K562 (cell line): ENCODE data around the gene ELOVL1. TPM values are rescaled to one million over a fixed set of nuclear protein-coding genes. Genes with fewer than 3 reads are reported as not detected.

ENCODE experiments used
- CBFA2T2 ChIP-seq: fragments of 450-650 bp; conservative IDR thresholded peaks from 2 replicates; pipeline ENCODE4 v1.6.1; 2017; ENCODE audit warnings: mild to moderate bottlenecking
- CBX3 ChIP-seq, 2 experiments: IDR thresholded peaks; 1 replicate in 1 of 2; 2 replicates in 1 of 2; pipeline ENCODE4 v1.6.1; 2012; ENCODE audit warnings: inconsistent platforms in 2 of 2, low read length in 2 of 2, borderline replicate concordance in 1 of 2, control low read depth in 1 of 2
- CEBPG ChIP-seq, 3 experiments: fragments of 200-800 bp in 1 of 3; sonication (Bioruptor generic) in 1 of 3; sonication (generic) in 1 of 3; formaldehyde crosslinking in 1 of 3; IDR thresholded peaks in 2 of 3; conservative IDR thresholded peaks in 1 of 3; 2 replicates each; pipeline versions ENCODE4 v1.6.1 to v1.8.0; 2016 to 2022; ENCODE audit warnings: missing compliant biosample characterization in 2 of 3, missing genetic modification characterization in 2 of 3, mild to moderate bottlenecking in 1 of 3, missing genetic modification reagents in 1 of 3
- EHMT2 ChIP-seq: fragments of 450-650 bp; IDR thresholded peaks from 2 replicates; pipeline ENCODE4 v1.6.1; 2018; ENCODE audit warnings: antibody characterized with exemption
- ELF2 ChIP-seq: fragments of 250-450 bp; sonication (Bioruptor Pico); IDR thresholded peaks from 2 replicates; pipeline ENCODE4 v1.5.0; 2021; ENCODE audit warnings: mild to moderate bottlenecking
- EP400 ChIP-seq: fragments of 450-650 bp; IDR thresholded peaks from 2 replicates; pipeline ENCODE4 v1.6.1; 2017; ENCODE audit warnings: antibody characterized with exemption, mild to moderate bottlenecking, moderate library complexity
- FOXM1 ChIP-seq, 2 experiments: fragments of 450-650 bp in 1 of 2; sonication (generic) in 1 of 2; formaldehyde crosslinking in 1 of 2; IDR thresholded peaks; 2 replicates each; pipeline versions ENCODE4 v1.6.1 to v1.9.0; 2017 to 2022; ENCODE audit warnings: low read depth in 2 of 2, mild to moderate bottlenecking in 2 of 2, missing genetic modification reagents in 1 of 2, moderate library complexity in 1 of 2
- GABPB2 ChIP-seq: fragments of 250-450 bp; sonication (Bioruptor Pico); conservative IDR thresholded peaks from 2 replicates; pipeline ENCODE4 v1.5.1; 2021; ENCODE audit warnings: mild to moderate bottlenecking
- KAT8 ChIP-seq: fragments of 450-650 bp; IDR thresholded peaks from 2 replicates; pipeline ENCODE4 v1.6.1; 2016; ENCODE audit warnings: low read depth, mild to moderate bottlenecking
- KLF10 ChIP-seq: fragments of 250-450 bp; sonication (Bioruptor Pico); IDR thresholded peaks from 2 replicates; pipeline ENCODE4 v1.6.1; 2021; ENCODE audit warnings: matching md5 sums
- MYNN ChIP-seq, 2 experiments: sonication (generic); formaldehyde crosslinking in 1 of 2; IDR thresholded peaks; 2 replicates each; pipeline versions ENCODE4 v1.5.0 to v1.6.1; 2016 to 2020; ENCODE audit warnings: antibody characterized with exemption in 1 of 2, missing genetic modification reagents in 1 of 2
- NFIC ChIP-seq: fragments of 450-650 bp; IDR thresholded peaks from 2 replicates; pipeline ENCODE4 v1.6.1; 2017; ENCODE audit warnings: mild to moderate bottlenecking, inconsistent platforms
- RCOR1 ChIP-seq, 2 experiments: IDR thresholded peaks; 2 replicates each; pipeline ENCODE4 v1.6.1; 2012; ENCODE audit warnings: low read depth in 2 of 2, low read length in 2 of 2, borderline replicate concordance in 1 of 2, improper control_type of control experiment in 1 of 2
- SOX6 ChIP-seq: fragments of 450-650 bp; IDR thresholded peaks from 2 replicates; pipeline ENCODE4 v1.6.1; 2014; ENCODE audit warnings: mild to moderate bottlenecking
- TEAD1 ChIP-seq, 2 experiments: fragments of 450-650 bp in 1 of 2; sonication (generic) in 1 of 2; formaldehyde crosslinking; IDR thresholded peaks; 2 replicates each; pipeline versions ENCODE4 v1.4.0 to v1.8.0; 2020 to 2022; ENCODE audit warnings: mild to moderate bottlenecking in 2 of 2, missing genetic modification reagents in 1 of 2
- TRIM24 ChIP-seq, 2 experiments: fragments of 450-650 bp; IDR thresholded peaks; 2 replicates each; pipeline ENCODE4 v1.6.1; 2016
- polyA plus RNA-seq, 8 experiments: library from polyadenylated mRNA; depleted of rRNA in 4 of 8; stranded (reverse) in 5 of 8; unstranded in 3 of 8; fragments of >200 nt; fragmentation: Nextera tagmentation in 2 of 8; fragmentation: Illumina TruSeq in 1 of 8; extraction: Ambion mirVana in 2 of 8; extraction: Trizol in 1 of 8; gene quantifications; 2 replicates each; pipeline versions ENCODE4 v1.2.1 to v1.2.3, GENCODE V29; 2011 to 2014; ENCODE audit warnings: inconsistent platforms in 1 of 8, missing spikeins in 1 of 8
- total RNA-seq, 7 experiments: library from RNA; depleted of rRNA in 6 of 7; stranded (reverse); fragments of >200 nt in 6 of 7; fragmentation: Illumina TruSeq in 2 of 7; extraction: Trizol in 2 of 7; gene quantifications; 2 replicates each; pipeline versions ENCODE4 v1.2.1 to v1.2.3, GENCODE V29; 2011 to 2021; ENCODE audit warnings: low replicate concordance in 1 of 7
- TF ChIP-seq, protein P1 (sequence below), 2 experiments: fragments of 450-650 bp; conservative IDR thresholded peaks; 2 replicates each; pipeline ENCODE4 v1.6.1; 2017; ENCODE audit warnings: mild to moderate bottlenecking in 2 of 2, moderate library complexity in 2 of 2
- TF ChIP-seq, protein P2 (sequence below): sonication (generic); formaldehyde crosslinking; IDR thresholded peaks from 2 replicates; pipeline ENCODE4 v1.9.0; 2022; ENCODE audit warnings: mild to moderate bottlenecking, missing genetic modification reagents
- TF ChIP-seq, protein P3 (sequence below), 2 experiments: fragments of 150-350 bp in 1 of 2; IDR thresholded peaks; 2 replicates each; pipeline ENCODE4 v1.6.1; 2012 to 2016; ENCODE audit warnings: low read depth in 2 of 2, low read length in 2 of 2, mild to moderate bottlenecking in 1 of 2, moderate library complexity in 1 of 2
- TF ChIP-seq, protein P4 (sequence below): sonication (generic); formaldehyde crosslinking; IDR thresholded peaks from 2 replicates; pipeline ENCODE4 v1.5.0; 2020; ENCODE audit warnings: missing genetic modification reagents

The ELOVL1 gene
- total and polyA plus RNA-seq, 9 of the 15 experiments (the other 6 are each of a cell fraction or from before 2014, with no cell fraction given), result 51.0 to 157 (median 70.3) TPM

DNA sequence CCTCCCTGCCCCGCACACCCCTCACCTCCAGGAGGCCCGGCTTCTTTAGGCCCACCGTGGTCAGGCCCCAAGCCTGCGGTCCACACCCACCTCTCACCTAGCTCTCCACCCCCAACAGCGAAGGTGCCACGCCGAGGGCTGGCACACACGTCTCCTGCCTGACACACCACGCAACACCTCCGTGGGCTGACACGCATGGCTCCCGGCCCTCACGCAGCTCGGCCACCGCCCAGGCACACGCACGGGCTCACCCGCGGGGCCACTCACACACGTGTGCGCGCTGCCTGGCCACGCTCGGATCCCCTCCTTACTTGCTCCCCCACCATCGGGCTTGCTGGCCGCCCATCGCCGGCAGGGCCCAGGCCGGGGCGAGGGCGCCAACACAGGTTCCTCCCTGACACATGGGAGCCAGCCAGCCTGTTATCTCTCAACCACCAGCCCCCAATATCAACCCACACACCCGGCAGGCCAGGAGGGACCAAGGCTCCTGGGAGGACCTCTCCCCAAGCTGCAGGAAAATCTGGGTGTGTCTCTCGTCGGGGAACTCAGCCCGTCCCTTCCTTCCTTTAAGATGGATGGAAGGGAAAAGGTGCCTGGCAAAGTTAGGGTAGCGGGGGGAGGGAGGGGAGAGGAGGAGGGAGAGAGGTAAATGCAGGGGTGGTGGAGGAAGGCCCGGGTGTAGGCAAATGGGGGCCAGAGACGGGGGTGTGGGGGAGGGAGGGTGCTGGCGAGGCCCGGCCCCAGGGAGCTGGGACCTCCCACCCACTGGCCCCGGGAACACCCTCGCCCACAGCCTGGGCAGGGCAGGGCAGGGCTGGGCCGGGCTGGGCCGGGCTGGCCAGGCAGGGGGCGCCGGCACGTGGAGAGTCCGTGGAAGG lies 546 bp downstream of the ELOVL1 start (continued):
- TF ChIP-seq TEAD1 (CRISPR knock-in tag; IDR thresholded peaks at IDR 0.05) (peak in 1 of 2 experiments; percentile 38; a peak in 1 of 4 replicates), TRIM24 (IDR thresholded peaks at IDR 0.05) (peak; percentile 19 to 61; a peak in 1 of 4 replicates), CBX3 (IDR thresholded peaks at IDR 0.05; ENCODE audit: borderline replicate concordance in 1 of 2, low read length in 2 of 2) (peak in 1 of 2 experiments; percentile 57; a peak in 1 of 3 replicates), CEBPG (CRISPR knock-in tag; IDR thresholded peaks at IDR 0.05) (peak; percentile 28; the same call in 1 of the 2 replicates), CEBPG (tag; conservative IDR thresholded peaks at IDR 0.05 in 1 of 2, IDR thresholded peaks at IDR 0.05 in 1 of 2) (no peak), EHMT2 (no peak), KAT8 (no peak), MYNN (IDR thresholded peaks at IDR 0.05) (0 out of 2 replicates have a peak, but pooled peaks have one; percentile 28), MYNN (CRISPR knock-in tag; IDR thresholded peaks at IDR 0.05) (no peak), EP400 (peak; percentile 59; the same call in 1 of the 2 replicates), ELF2 (CRISPR knock-in tag) (0 out of 2 replicates have a peak, but pooled peaks have one; percentile 13), FOXM1 (IDR thresholded peaks at IDR 0.05; ENCODE audit: low read depth) (peak; percentile 44; the same call in 1 of the 2 replicates), FOXM1 (CRISPR knock-in tag; IDR thresholded peaks at IDR 0.05; ENCODE audit: low read depth) (no peak), NFIC (peak; percentile 76), CBFA2T2 (peak; percentile 89), KLF10 (CRISPR knock-in tag) (no peak), GABPB2 (CRISPR knock-in tag) (peak; percentile 49; the same call in 1 of the 2 replicates), SOX6 (peak; percentile 57), RCOR1 (IDR thresholded peaks at IDR 0.05; ENCODE audit: borderline replicate concordance in 1 of 2, low read depth in 2 of 2, low read length in 2 of 2) (peak; percentile 26 to 82; a peak in 3 of 4 replicates)
- TF ChIP-seq, protein P1, sequence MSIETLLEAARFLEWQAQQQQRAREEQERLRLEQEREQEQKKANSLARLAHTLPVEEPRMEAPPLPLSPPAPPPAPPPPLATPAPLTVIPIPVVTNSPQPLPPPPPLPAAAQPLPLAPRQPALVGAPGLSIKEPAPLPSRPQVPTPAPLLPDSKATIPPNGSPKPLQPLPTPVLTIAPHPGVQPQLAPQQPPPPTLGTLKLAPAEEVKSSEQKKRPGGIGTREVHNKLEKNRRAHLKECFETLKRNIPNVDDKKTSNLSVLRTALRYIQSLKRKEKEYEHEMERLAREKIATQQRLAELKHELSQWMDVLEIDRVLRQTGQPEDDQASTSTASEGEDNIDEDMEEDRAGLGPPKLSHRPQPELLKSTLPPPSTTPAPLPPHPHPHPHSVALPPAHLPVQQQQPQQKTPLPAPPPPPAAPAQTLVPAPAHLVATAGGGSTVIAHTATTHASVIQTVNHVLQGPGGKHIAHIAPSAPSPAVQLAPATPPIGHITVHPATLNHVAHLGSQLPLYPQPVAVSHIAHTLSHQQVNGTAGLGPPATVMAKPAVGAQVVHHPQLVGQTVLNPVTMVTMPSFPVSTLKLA (conservative IDR thresholded peaks at IDR 0.05), result peak; percentile 83 to 90
- TF ChIP-seq, protein P2, sequence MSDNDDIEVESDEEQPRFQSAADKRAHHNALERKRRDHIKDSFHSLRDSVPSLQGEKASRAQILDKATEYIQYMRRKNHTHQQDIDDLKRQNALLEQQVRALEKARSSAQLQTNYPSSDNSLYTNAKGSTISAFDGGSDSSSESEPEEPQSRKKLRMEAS (CRISPR knock-in tag), result peak; percentile 91
- TF ChIP-seq, protein P3, sequence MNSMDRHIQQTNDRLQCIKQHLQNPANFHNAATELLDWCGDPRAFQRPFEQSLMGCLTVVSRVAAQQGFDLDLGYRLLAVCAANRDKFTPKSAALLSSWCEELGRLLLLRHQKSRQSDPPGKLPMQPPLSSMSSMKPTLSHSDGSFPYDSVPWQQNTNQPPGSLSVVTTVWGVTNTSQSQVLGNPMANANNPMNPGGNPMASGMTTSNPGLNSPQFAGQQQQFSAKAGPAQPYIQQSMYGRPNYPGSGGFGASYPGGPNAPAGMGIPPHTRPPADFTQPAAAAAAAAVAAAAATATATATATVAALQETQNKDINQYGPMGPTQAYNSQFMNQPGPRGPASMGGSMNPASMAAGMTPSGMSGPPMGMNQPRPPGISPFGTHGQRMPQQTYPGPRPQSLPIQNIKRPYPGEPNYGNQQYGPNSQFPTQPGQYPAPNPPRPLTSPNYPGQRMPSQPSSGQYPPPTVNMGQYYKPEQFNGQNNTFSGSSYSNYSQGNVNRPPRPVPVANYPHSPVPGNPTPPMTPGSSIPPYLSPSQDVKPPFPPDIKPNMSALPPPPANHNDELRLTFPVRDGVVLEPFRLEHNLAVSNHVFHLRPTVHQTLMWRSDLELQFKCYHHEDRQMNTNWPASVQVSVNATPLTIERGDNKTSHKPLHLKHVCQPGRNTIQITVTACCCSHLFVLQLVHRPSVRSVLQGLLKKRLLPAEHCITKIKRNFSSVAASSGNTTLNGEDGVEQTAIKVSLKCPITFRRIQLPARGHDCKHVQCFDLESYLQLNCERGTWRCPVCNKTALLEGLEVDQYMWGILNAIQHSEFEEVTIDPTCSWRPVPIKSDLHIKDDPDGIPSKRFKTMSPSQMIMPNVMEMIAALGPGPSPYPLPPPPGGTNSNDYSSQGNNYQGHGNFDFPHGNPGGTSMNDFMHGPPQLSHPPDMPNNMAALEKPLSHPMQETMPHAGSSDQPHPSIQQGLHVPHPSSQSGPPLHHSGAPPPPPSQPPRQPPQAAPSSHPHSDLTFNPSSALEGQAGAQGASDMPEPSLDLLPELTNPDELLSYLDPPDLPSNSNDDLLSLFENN (IDR thresholded peaks at IDR 0.05; ENCODE audit: low read depth in 2 of 2, low read length in 2 of 2), result peak in 1 of 2 experiments; percentile 75; a peak in 2 of 4 replicates
- TF ChIP-seq, protein P4, sequence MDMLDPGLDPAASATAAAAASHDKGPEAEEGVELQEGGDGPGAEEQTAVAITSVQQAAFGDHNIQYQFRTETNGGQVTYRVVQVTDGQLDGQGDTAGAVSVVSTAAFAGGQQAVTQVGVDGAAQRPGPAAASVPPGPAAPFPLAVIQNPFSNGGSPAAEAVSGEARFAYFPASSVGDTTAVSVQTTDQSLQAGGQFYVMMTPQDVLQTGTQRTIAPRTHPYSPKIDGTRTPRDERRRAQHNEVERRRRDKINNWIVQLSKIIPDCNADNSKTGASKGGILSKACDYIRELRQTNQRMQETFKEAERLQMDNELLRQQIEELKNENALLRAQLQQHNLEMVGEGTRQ (CRISPR knock-in tag), result no peak; the same call in 1 of the 2 replicates
